Measurements from ENCODE around the gene MAP3K9. TPM values are rescaled to one million over a fixed set of nuclear protein-coding genes. Genes with fewer than 3 reads are reported as not detected.

MAP3K9 gene
- total RNA-seq, 4 donors from 2014 or later, result 0.29 to 2.8 (median 1.2) TPM

DNA sequence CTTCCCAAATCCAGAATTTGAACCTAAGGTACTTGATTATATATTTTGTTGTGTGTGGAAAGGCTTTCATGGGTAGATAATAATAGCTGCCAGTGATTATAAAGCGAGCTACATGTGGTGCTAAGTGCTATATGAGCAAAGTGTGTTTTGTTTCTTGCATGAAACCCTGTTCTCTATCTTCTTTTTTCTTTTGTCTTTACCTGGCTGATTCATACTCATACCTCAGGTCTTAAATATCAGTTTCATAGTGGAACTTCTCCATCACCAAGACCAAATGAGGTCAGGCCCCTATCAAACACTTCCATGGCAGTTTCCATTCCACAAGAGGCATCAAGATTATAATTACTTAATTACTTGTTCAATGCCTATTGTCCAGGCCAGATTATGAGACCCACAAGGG is 6.9 kb downstream of the MAP3K9 start:
- Histone ChIP-seq H3K9me3 (no peaks in the 10 kb centered on the region), H3K4me3 (no peak overlapping the region), H3K36me3 (no peaks in the 10 kb centered on the region), H3K4me1 (no peaks in the 10 kb centered on the region), H3K27me3 (peaks cover 1 to 3% of the 10 kb centered on the region in 2 donors), H3K27ac (no peak overlapping the region)
- intact Hi-C loops (cut with DNase I; ENCODE audit: low total_unique reads), result no loop called here
- DNase-seq, result no peak
- TF ChIP-seq, protein P1, sequence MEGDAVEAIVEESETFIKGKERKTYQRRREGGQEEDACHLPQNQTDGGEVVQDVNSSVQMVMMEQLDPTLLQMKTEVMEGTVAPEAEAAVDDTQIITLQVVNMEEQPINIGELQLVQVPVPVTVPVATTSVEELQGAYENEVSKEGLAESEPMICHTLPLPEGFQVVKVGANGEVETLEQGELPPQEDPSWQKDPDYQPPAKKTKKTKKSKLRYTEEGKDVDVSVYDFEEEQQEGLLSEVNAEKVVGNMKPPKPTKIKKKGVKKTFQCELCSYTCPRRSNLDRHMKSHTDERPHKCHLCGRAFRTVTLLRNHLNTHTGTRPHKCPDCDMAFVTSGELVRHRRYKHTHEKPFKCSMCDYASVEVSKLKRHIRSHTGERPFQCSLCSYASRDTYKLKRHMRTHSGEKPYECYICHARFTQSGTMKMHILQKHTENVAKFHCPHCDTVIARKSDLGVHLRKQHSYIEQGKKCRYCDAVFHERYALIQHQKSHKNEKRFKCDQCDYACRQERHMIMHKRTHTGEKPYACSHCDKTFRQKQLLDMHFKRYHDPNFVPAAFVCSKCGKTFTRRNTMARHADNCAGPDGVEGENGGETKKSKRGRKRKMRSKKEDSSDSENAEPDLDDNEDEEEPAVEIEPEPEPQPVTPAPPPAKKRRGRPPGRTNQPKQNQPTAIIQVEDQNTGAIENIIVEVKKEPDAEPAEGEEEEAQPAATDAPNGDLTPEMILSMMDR (IDR thresholded peaks at IDR 0.05), result no peak
- no peak for TF ChIP-seq POLR2A (IDR thresholded peaks at IDR 0.05)

DNA sequence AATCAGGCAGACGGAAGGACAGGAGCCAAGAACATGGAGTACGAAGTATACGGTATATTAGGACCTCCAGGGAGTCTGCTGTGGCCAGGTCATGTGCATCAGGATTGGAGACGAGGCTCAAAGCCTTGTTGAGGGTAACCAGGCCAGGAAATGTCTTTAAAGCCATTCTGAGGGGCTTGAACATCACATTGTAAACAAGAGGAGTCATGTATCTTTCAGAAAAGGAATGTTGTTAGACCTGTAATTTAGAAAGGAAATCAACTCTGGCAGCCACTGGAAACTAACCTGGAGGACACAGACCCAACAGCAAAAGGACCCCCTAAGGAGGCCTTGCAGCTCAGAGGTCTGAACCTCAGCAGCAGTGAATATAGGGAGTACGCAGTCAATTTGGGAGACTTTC is 7.5 kb downstream of the MAP3K9 start:
- intact Hi-C loops (cut with DNase I; ENCODE audit: low total_unique reads), result no loop called here
- Histone ChIP-seq H3K27me3 (peaks cover 0 to 3% of the 10 kb centered on the region in 2 donors), H3K36me3 (no peaks in the 10 kb centered on the region), H3K27ac (no peak overlapping the region), H3K4me1 (no peaks in the 10 kb centered on the region), H3K4me3 (no peak overlapping the region), H3K9me3 (no peaks in the 10 kb centered on the region)
- TF ChIP-seq, protein P1 (IDR thresholded peaks at IDR 0.05), result no peak
- TF ChIP-seq POLR2A (IDR thresholded peaks at IDR 0.05), result no peak
- DNase-seq, result no peak

DNA sequence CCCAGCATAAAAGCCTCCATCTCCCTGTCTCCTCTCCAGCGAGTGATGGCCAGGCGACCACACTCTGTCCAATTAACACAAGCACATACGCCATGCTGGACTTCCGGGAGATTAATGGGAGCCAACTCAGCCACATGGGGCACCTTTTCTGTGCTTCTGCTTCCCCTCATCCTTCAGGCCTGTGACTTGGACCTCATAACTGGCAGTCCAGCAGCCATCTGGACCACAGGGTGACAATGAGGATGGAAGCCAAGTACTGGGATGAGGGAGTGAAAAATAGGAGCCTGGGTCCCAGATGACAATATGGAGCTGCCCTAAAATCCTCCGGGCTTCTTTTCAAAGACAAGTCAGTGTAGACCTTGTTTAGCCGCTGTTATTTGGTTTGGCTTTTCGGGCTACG is 12.8 kb downstream of the MAP3K9 start:
- TF ChIP-seq, protein P1 (IDR thresholded peaks at IDR 0.05), result no peak
- TF ChIP-seq POLR2A (IDR thresholded peaks at IDR 0.05), result no peak
- no peaks in the 10 kb centered on the region for H3K4me1 ChIP-seq
- no peak for DNase-seq
- intact Hi-C loops (cut with DNase I; ENCODE audit: low total_unique reads), result no loop called here
- no peaks in the 10 kb centered on the region for H3K9me3 ChIP-seq
- no peak overlapping the region for H3K4me3 ChIP-seq
- H3K27ac ChIP-seq, result no peak overlapping the region
- H3K36me3 ChIP-seq, result no peaks in the 10 kb centered on the region
- H3K27me3 ChIP-seq, result no peaks in the 10 kb centered on the region

DNA sequence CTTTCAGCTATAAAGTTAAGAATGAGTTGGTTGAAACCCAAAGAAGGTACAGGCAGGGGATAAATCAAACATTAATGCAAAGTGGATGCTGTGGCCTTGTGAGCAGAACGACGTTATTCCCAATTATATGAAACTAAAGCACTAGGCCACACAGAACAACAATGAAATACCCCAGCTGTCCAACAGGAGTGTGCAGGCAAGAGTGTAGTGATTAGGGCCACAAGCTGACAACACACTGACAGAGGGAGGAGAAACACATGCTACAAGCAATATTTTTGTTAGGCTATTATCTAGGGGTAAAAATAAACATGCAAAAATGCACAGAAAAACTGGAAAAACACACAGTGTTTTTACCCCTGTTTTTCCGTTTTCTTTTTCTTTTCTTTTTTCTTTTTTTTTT is 15.0 kb downstream of the MAP3K9 start:
- TF ChIP-seq, protein P1 (IDR thresholded peaks at IDR 0.05), result no peak
- no peak for TF ChIP-seq POLR2A (IDR thresholded peaks at IDR 0.05)
- Histone ChIP-seq H3K9me3 (no peaks in the 10 kb centered on the region), H3K27me3 (no peaks in the 10 kb centered on the region), H3K27ac (no peak overlapping the region), H3K4me1 (no peaks in the 10 kb centered on the region), H3K36me3 (no peaks in the 10 kb centered on the region), H3K4me3 (no peak overlapping the region)
- DNase-seq, result no peak
- intact Hi-C loops (cut with DNase I; ENCODE audit: low total_unique reads), result no loop called here

DNA sequence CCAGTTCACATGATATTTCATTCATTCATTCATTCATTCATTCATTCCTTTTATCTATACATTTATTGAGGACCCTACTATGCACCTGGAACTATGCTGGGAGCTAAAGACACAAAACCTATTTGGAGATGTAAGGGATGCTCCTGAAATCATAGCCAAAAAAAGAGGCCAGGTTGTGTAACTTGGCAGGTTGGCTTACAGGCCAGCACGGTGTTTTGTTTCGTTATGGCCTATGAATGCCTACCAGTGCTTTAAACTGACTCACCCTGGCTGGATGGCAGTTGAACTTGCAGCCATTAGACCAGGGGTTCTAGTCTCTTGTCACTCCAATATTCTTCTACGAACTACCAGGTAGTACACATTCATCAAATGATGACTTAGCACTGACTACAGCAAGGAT is 15.7 kb downstream of the MAP3K9 start:
- TF ChIP-seq, protein P1 (IDR thresholded peaks at IDR 0.05), result no peak
- TF ChIP-seq POLR2A (IDR thresholded peaks at IDR 0.05), result no peak
- no peaks in the 10 kb centered on the region for H3K4me1 ChIP-seq
- H3K9me3 ChIP-seq, result no peaks in the 10 kb centered on the region
- H3K27me3 ChIP-seq, result no peaks in the 10 kb centered on the region
- H3K4me3 ChIP-seq, result no peak overlapping the region
- H3K36me3 ChIP-seq, result no peaks in the 10 kb centered on the region
- no peak for DNase-seq
- intact Hi-C loops (cut with DNase I; ENCODE audit: low total_unique reads), result no loop called here
- no peak overlapping the region for H3K27ac ChIP-seq
